Measurements from ENCODE around the gene MEGF10.

Gene MEGF10

GRCh38 chr5:127331890-127332649 is 41.5 kb downstream of the MEGF10 start:
- Histone ChIP-seq H3K14ac (ENCODE audit: low read length in 2 of 2) (no peak overlapping the region), H3K4ac (ENCODE audit: low read depth in 1 of 2, low read length in 2 of 2) (no peak overlapping the region), H3K79me1 (replicated peaks; ENCODE audit: low read length, poor library complexity, severe bottlenecking) (no peaks in the 10 kb centered on the region), H3K23ac (ENCODE audit: low read length in 2 of 2) (no peak overlapping the region), H2BK12ac (ENCODE audit: low read length in 2 of 2) (no peak overlapping the region), H2AK5ac (ENCODE audit: low read length, severe bottlenecking) (no peak overlapping the region), H3K18ac (ENCODE audit: low read depth in 1 of 2, low read length in 2 of 2) (no peak overlapping the region), H3K27me3 (ENCODE audit: control insufficient read depth in 1 of 2, insufficient read depth in 1 of 2, low read length in 2 of 2) (no peaks in the 10 kb centered on the region), H3K4me3 (ENCODE audit: insufficient read depth in 1 of 2, low read depth in 1 of 2, low read length in 2 of 2) (no peak overlapping the region), H3K36me3 (ENCODE audit: control insufficient read depth in 1 of 2, insufficient read depth in 2 of 2, low read depth in 1 of 2, low read length in 2 of 2) (no peaks in the 10 kb centered on the region), H3K27ac (ENCODE audit: low read length, poor library complexity, severe bottlenecking) (no peak overlapping the region), H4K8ac (ENCODE audit: low read length) (no peak overlapping the region), H3K9ac (ENCODE audit: low read length) (no peak overlapping the region), H4K91ac (ENCODE audit: low read length) (no peak overlapping the region), H2AFZ (ENCODE audit: low read depth, low read length) (no peak overlapping the region), H3K4me1 (ENCODE audit: control insufficient read depth, insufficient read depth, low read depth, low read length) (no peaks in the 10 kb centered on the region), H3K9me3 (ENCODE audit: control insufficient read depth, low read length) (no peaks in the 10 kb centered on the region), H2BK120ac (ENCODE audit: low read depth, low read length) (no peak overlapping the region), H2BK5ac (ENCODE audit: low read depth, low read length, poor library complexity, severe bottlenecking) (no peak overlapping the region), H3K4me2 (ENCODE audit: low read length, poor library complexity, severe bottlenecking) (no peak overlapping the region), H2BK15ac (ENCODE audit: low read depth, poor library complexity, severe bottlenecking) (no peak overlapping the region)
- DNase-seq, result no peak
- WGBS, result 74% methylated on average over 2 of the region's 3 CpGs

DNA sequence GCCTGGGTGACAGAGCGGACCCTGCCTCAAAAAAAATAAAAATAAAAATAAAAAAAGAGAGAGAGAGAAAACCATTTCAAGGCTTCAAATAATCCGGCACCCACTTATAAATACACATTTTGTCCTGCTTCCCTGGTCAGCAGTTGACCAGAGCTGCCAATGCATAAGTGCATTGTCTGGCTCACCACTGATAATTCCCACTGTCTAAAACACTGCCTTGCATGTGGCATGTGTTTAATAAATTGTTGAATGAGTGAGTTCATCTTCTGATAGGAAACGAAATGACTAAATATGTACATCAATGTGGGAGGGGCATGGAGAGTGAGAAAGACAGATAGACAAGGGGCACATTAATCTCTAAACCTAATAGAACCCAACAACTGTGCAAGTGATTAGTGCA is 42.9 kb downstream of the MEGF10 start:
- Histone ChIP-seq H2BK120ac (ENCODE audit: low read depth, low read length) (no peak overlapping the region), H3K9ac (ENCODE audit: low read length) (no peak overlapping the region), H3K4me3 (ENCODE audit: insufficient read depth in 1 of 2, low read depth in 1 of 2, low read length in 2 of 2) (no peak overlapping the region), H2BK12ac (ENCODE audit: low read length in 2 of 2) (no peak overlapping the region), H3K4ac (ENCODE audit: low read depth in 1 of 2, low read length in 2 of 2) (no peak overlapping the region), H3K4me1 (ENCODE audit: control insufficient read depth, insufficient read depth, low read depth, low read length) (no peaks in the 10 kb centered on the region), H3K27me3 (ENCODE audit: control insufficient read depth in 1 of 2, insufficient read depth in 1 of 2, low read length in 2 of 2) (no peaks in the 10 kb centered on the region), H2BK5ac (ENCODE audit: low read depth, low read length, poor library complexity, severe bottlenecking) (no peak overlapping the region), H3K79me1 (replicated peaks; ENCODE audit: low read length, poor library complexity, severe bottlenecking) (no peaks in the 10 kb centered on the region), H2AFZ (ENCODE audit: low read depth, low read length) (no peak overlapping the region), H4K91ac (ENCODE audit: low read length) (no peak overlapping the region), H3K14ac (ENCODE audit: low read length in 2 of 2) (no peak overlapping the region), H3K18ac (ENCODE audit: low read depth in 1 of 2, low read length in 2 of 2) (no peak overlapping the region), H2BK15ac (ENCODE audit: low read depth, poor library complexity, severe bottlenecking) (no peak overlapping the region), H3K9me3 (ENCODE audit: control insufficient read depth, low read length) (no peaks in the 10 kb centered on the region), H3K23ac (ENCODE audit: low read length in 2 of 2) (no peak overlapping the region), H3K27ac (ENCODE audit: low read length, poor library complexity, severe bottlenecking) (no peak overlapping the region), H2AK5ac (ENCODE audit: low read length, severe bottlenecking) (no peak overlapping the region), H3K4me2 (ENCODE audit: low read length, poor library complexity, severe bottlenecking) (no peak overlapping the region), H3K36me3 (ENCODE audit: control insufficient read depth in 1 of 2, insufficient read depth in 2 of 2, low read depth in 1 of 2, low read length in 2 of 2) (no peaks in the 10 kb centered on the region), H4K8ac (ENCODE audit: low read length) (no peak overlapping the region)
- 80% methylated on average over 1 of the region's 3 CpGs for whole genome bisulfite sequencing
- no peak for DNase-seq

GRCh38 chr5:127335381-127335780 is 44.8 kb downstream of the MEGF10 start:
- no peak overlapping the region for H3K4me2 ChIP-seq (ENCODE audit: low read length, poor library complexity, severe bottlenecking)
- 69% methylated on average over 2 of the region's 2 CpGs for WGBS
- H3K27me3 ChIP-seq (ENCODE audit: control insufficient read depth in 1 of 2, insufficient read depth in 1 of 2, low read length in 2 of 2), result no peaks in the 10 kb centered on the region

GRCh38 chr5:127337876-127338275 is 47.3 kb downstream of the MEGF10 start:
- no peak overlapping the region for H4K8ac ChIP-seq (ENCODE audit: low read length)

More at GRCh38 chr5:127335381-127335780, 44.8 kb downstream of the MEGF10 start:
- Histone ChIP-seq H3K23ac (ENCODE audit: low read length in 2 of 2) (no peak overlapping the region), H4K8ac (ENCODE audit: low read length) (no peak overlapping the region), H3K4me1 (ENCODE audit: control insufficient read depth, insufficient read depth, low read depth, low read length) (no peaks in the 10 kb centered on the region), H3K4ac (ENCODE audit: low read depth in 1 of 2, low read length in 2 of 2) (no peak overlapping the region), H3K18ac (ENCODE audit: low read depth in 1 of 2, low read length in 2 of 2) (no peak overlapping the region), H2BK12ac (ENCODE audit: low read length in 2 of 2) (no peak overlapping the region), H2BK5ac (ENCODE audit: low read depth, low read length, poor library complexity, severe bottlenecking) (no peak overlapping the region), H3K27ac (ENCODE audit: low read length, poor library complexity, severe bottlenecking) (no peak overlapping the region), H2BK120ac (ENCODE audit: low read depth, low read length) (no peak overlapping the region), H4K91ac (ENCODE audit: low read length) (no peak overlapping the region), H2BK15ac (ENCODE audit: low read depth, poor library complexity, severe bottlenecking) (no peak overlapping the region), H3K9ac (ENCODE audit: low read length) (no peak overlapping the region), H3K4me3 (ENCODE audit: insufficient read depth in 1 of 2, low read depth in 1 of 2, low read length in 2 of 2) (no peak overlapping the region), H3K36me3 (ENCODE audit: control insufficient read depth in 1 of 2, insufficient read depth in 2 of 2, low read depth in 1 of 2, low read length in 2 of 2) (no peaks in the 10 kb centered on the region), H3K79me1 (replicated peaks; ENCODE audit: low read length, poor library complexity, severe bottlenecking) (no peaks in the 10 kb centered on the region), H2AFZ (ENCODE audit: low read depth, low read length) (no peak overlapping the region), H3K14ac (ENCODE audit: low read length in 2 of 2) (no peak overlapping the region), H2AK5ac (ENCODE audit: low read length, severe bottlenecking) (no peak overlapping the region), H3K9me3 (ENCODE audit: control insufficient read depth, low read length) (no peaks in the 10 kb centered on the region)
- DNase-seq, result no peak

More at GRCh38 chr5:127337876-127338275, 47.3 kb downstream of the MEGF10 start:
- no peak overlapping the region for H2AFZ ChIP-seq (ENCODE audit: low read depth, low read length)
- no peak overlapping the region for H3K23ac ChIP-seq (ENCODE audit: low read length in 2 of 2)
- H3K4me2 ChIP-seq (ENCODE audit: low read length, poor library complexity, severe bottlenecking), result no peak overlapping the region
- H3K4ac ChIP-seq (ENCODE audit: low read depth in 1 of 2, low read length in 2 of 2), result no peak overlapping the region
- no peak overlapping the region for H2BK15ac ChIP-seq (ENCODE audit: low read depth, poor library complexity, severe bottlenecking)
- no peak overlapping the region for H3K27ac ChIP-seq (ENCODE audit: low read length, poor library complexity, severe bottlenecking)
- no peaks in the 10 kb centered on the region for H3K9me3 ChIP-seq (ENCODE audit: control insufficient read depth, low read length)
- 100% methylated on average over 1 of the region's 1 CpG for WGBS
- H2AK5ac ChIP-seq (ENCODE audit: low read length, severe bottlenecking), result no peak overlapping the region
- no peaks in the 10 kb centered on the region for H3K36me3 ChIP-seq (ENCODE audit: control insufficient read depth in 1 of 2, insufficient read depth in 2 of 2, low read depth in 1 of 2, low read length in 2 of 2)
- no peaks in the 10 kb centered on the region for H3K79me1 ChIP-seq (replicated peaks; ENCODE audit: low read length, poor library complexity, severe bottlenecking)
- no peak overlapping the region for H4K91ac ChIP-seq (ENCODE audit: low read length)
- H3K27me3 ChIP-seq (ENCODE audit: control insufficient read depth in 1 of 2, insufficient read depth in 1 of 2, low read length in 2 of 2), result no peaks in the 10 kb centered on the region
- no peak overlapping the region for H2BK120ac ChIP-seq (ENCODE audit: low read depth, low read length)
- no peak for DNase-seq
- no peak overlapping the region for H3K18ac ChIP-seq (ENCODE audit: low read depth in 1 of 2, low read length in 2 of 2)
- H3K4me3 ChIP-seq (ENCODE audit: insufficient read depth in 1 of 2, low read depth in 1 of 2, low read length in 2 of 2), result no peak overlapping the region
- H3K14ac ChIP-seq (ENCODE audit: low read length in 2 of 2), result no peak overlapping the region
- no peak overlapping the region for H2BK5ac ChIP-seq (ENCODE audit: low read depth, low read length, poor library complexity, severe bottlenecking)
- H3K4me1 ChIP-seq (ENCODE audit: control insufficient read depth, insufficient read depth, low read depth, low read length), result no peaks in the 10 kb centered on the region
- H3K9ac ChIP-seq (ENCODE audit: low read length), result no peak overlapping the region
- H2BK12ac ChIP-seq (ENCODE audit: low read length in 2 of 2), result no peak overlapping the region
